HG03469 (cell line): ENCODE results near the gene BOK.

ENCODE experiments used
- ATAC-seq: cut with Tn5 transposase; IDR thresholded peaks from one replicate; pipeline ENCODE4 v1.9.1; 2021; ENCODE audit warnings: mild to moderate bottlenecking, moderate library complexity, moderate number of reproducible peaks; ENCODE audit not compliant: unreplicated experiment

BOK gene

GRCh38 chr2:241538838-241539615, 19.5 kb upstream of the BOK start:
- ATAC-seq, result no peak

DNA sequence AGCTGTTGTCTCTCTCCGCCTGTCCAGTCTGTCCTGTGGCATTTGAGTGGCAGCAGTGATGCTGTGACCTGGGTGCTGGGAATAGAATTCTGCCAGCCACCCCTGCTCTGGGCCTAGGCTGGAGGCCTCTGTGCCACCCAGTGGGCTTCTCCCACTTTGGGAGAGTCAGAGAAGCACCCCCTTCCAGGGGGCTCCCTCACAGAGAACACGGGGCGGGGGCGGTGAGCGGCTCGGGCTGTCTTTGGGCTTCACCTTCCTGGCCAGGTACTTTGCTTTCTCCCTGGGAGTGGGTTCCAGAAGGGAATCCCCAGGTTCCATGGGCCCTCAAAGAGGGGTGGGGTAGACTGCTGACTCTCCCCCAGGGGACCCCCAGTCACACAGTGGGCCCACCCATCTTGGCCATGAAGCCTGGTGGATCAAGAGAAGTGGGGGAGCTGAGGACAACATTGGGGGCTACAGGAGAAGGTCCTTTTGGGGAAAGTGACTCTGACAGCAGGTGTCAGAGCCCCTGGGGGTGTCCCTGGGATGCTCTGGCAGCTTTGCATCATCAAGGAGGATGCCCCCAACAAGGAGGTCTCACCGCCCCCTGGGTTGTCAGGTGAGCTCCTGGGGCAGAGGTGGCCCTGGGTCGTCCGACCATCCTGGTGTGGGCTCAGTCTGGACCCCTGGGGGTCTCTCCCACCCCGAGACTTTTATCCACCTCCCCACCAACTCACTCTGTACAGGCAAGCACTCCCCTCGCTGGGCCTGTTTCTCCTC, 18.8 kb upstream of the BOK start:
- no peak for ATAC-seq

DNA sequence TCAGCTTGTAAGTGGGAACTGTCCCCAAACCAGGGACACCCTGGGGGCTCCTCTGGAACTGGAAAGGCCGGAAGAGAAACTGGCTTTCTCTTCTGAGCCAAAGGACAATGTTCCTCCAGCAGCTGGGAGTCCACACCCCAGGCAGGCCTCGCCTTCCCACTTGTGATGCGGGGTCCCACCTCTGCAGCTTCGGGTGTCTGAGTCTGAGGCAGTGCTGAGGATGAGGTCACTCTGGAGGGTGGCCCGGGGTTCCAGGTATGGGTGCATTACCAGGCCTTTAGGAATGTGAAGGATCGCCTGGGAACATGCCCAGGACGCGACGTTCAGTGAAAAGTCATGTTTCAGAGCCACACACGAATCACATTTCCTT, 18.2 kb upstream of the BOK start:
- ATAC-seq, result no peak

GRCh38 chr2:241540771-241541561, 17.6 kb upstream of the BOK start:
- no peak for ATAC-seq

- ATAC-seq, result no peak
Observed at GRCh38 chr2:241541564-241542277, 16.8 kb upstream of the BOK start.

- ATAC-seq, result no peak
Observed at GRCh38 chr2:241542278-241542605, 16.3 kb upstream of the BOK start.

- no peak for ATAC-seq
Observed at GRCh38 chr2:241545106-241545505, 13.4 kb upstream of the BOK start.

GRCh38 chr2:241545523-241546473, 12.7 kb upstream of the BOK start:
- ATAC-seq, result no peak

- ATAC-seq, result no peak
Observed at GRCh38 chr2:241546771-241547498, 11.6 kb upstream of the BOK start.

- ATAC-seq, result no peak
Observed at GRCh38 chr2:241547781-241548450, 10.6 kb upstream of the BOK start.

- no peak for ATAC-seq
Observed at GRCh38 chr2:241548451-241548835, 10.1 kb upstream of the BOK start.

DNA sequence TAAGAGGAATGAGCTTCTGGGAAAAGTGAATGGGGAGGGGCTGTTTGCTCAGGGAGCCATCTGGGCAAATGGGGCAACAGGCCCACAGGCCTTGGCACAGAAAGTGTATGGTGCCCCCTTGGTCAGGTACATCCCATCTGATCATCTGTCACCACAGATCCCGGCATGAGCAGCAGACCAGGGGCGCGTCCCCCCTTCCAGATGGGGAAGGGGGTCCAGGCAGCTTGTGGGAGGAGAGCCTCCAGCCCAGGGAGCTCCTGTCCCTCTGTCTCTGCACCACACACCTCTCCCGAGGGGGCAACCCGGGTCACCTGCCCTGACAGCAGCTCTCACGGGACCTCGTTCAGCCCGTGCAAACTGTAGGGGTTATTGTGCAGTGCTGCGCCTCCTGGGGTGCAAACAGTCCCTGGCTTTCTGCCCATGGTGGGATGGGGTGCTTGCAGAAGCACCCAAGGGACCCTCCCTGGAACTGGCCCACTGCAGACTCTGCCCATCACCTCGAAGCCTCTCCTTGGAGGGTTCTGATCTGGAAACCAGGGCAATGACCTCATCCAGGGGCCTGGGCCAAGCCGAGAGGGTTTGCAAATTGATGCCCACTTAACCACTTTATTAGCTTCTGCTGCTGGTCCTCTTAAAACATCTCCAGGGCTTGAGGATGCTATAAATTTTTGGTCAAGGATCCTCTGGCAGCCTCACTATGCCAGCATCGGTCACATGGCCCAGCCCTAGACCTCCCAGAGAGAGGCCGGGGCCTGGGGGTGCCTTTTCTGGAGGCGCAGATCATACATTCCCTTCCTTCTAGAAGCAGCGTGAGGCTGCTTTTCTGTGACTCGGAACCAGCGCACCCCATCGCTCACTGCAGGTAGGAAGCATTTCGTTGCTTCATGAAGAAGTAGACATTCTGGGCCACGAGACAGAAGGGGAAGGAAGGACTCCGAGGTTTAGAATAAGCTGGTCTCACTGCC, 7.6 kb upstream of the BOK start:
- ATAC-seq, result no peak

GRCh38 chr2:241551599-241551997, 6.9 kb upstream of the BOK start:
- no peak for ATAC-seq

DNA sequence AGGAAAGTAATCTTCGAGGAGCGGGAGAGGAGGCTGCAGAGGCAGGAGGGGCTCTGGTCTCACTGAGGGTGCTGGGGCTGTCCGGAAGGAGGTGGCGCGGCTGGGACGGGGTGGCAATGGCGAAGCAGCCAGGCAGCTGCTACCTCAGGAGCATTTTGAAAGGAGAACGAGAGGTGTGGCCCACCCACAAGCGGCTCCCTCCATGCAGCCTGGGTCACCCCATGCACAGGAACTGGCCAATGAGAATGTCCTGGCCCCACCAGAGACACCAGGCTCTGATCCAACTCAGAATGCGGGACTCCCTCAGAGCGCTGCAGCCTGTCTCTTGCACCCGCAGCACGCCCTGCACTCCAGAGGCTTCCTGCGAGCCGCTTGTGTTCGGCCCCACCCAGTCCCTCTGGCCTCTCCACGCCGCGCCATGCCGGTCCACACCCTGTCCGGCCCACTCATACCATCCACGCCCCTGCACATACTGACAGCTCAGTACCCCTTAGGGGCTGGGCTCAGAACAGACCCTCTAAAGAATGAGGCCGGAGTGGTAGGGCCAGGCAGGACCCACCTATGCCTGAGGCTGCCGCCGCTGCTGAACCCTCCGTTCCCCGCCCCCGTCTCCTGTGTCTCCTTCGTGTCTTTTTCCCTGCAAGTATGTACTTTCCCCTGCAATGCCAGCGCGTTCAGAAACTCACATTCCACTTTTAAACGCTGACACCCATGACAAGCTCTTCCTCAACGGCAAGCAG, 6.4 kb upstream of the BOK start:
- ATAC-seq, result no peak

DNA sequence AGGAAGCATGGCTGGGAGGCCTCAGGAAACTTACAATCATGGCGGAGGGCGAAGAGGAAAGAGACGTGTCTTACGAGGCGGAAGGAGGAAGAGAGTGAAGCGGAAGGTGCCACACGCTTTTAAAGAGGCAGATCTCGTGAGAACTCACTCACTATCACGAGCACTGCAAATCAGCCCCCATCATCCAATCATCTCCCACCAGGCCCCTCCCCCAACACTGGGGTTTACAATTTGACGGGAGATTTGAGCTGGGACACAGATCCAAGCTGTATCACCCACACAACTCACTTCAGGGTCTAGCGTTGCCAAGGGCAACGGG, 5.1 kb upstream of the BOK start:
- ATAC-seq, result no peak

DNA sequence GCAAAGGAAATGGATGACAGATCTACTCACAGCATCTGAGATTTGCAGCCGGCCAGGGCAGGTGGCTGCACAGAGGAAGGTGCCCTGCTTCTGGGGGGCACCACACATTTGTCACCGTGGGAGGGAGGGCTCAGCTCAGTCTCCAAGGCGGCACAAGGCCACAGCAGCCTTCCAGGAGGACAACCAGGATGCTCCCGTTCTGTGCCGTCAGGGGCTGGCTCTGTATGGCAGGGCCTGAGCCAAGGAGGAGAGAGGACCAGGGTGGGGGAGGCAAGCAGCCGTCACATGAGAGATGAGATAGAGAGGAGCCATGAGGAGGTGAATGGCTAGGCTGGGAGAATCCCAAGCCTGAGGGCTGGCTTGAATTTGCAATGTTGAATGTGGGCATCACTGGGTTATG, 4.6 kb upstream of the BOK start:
- ATAC-seq, result no peak

DNA sequence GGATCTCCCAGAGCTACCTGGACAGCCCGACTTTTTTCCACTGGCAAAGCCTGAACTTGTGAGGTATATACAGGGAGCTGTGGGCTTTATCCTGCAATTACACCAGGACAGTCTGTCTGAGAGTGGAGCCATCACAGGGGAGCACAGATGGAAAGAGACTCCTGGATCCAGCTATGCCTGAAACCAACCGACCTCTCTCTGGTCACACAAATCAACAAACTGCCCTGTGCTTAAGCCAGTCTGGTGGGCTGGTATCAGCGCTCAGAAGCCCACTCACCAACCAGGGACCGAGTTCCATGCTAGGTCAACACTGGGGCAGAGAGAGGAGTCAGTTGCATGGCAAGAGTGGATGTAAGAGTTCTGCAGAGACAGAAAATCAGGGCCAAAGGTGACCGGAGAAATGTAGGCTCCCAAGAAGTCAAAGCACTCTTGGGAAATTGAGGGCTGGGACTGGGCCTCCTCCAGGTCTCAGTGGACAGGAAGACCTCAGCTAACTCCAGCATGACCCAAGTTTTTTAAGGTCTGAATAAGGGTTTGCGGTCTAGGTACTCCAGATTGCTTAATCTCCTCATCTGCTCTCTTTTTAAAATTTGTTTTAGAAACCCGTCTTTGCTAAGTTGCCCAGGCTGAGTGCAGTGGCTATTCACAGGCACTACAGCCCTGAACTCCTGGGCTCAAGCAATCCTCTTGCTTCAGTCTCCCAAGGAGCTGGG, 3.8 kb upstream of the BOK start:
- no peak for ATAC-seq
